ENCODE results near the gene TEX2. TPM values are rescaled to one million over a fixed set of nuclear protein-coding genes. Genes with fewer than 3 reads are reported as not detected.

TEX2 gene
- total and polyA plus RNA-seq, 2 experiments from 2014 or later, result 18.7 to 23.5 TPM

GRCh38 chr17:64216000-64216337 is 47.1 kb downstream of the TEX2 start:
- Histone ChIP-seq H3K27ac (peak overlapping the region; percentile 76), H3K27me3 (no peaks in the 10 kb centered on the region), H3K9me3 (ENCODE audit: low read depth) (no peaks in the 10 kb centered on the region), H3K4me1 (ENCODE audit: low read depth) (peaks cover 37% of the 10 kb centered on the region), H3K36me3 (no peaks in the 10 kb centered on the region), H3K4me3 (no peak overlapping the region)
- no peak for TF ChIP-seq CTCF (IDR thresholded peaks at IDR 0.05; ENCODE audit: low read depth, low read length)
- DNase-seq (ENCODE audit: low read depth in 1 of 2, low spot score in 1 of 2), result peak in 1 of 2 donors; percentile 66

- Histone ChIP-seq H3K36me3 (no peaks in the 10 kb centered on the region), H3K9me3 (ENCODE audit: low read depth) (no peaks in the 10 kb centered on the region), H3K27ac (no peak overlapping the region), H3K4me1 (ENCODE audit: low read depth) (peaks cover 41% of the 10 kb centered on the region), H3K4me3 (no peak overlapping the region), H3K27me3 (no peaks in the 10 kb centered on the region)
- DNase-seq (ENCODE audit: low read depth in 1 of 2, low spot score in 1 of 2), result no peak
- no peak for TF ChIP-seq CTCF (IDR thresholded peaks at IDR 0.05; ENCODE audit: low read depth, low read length)
These were observed 48.1 kb downstream of the TEX2 start for GRCh38 chr17:64214950-64215349.

GRCh38 chr17:64213995-64214811 is 48.9 kb downstream of the TEX2 start:
- DNase-seq (ENCODE audit: low read depth in 1 of 2, low spot score in 1 of 2), result peak in 1 of 2 donors; percentile 32
- Histone ChIP-seq H3K36me3 (no peaks in the 10 kb centered on the region), H3K27ac (no peak overlapping the region), H3K4me3 (no peak overlapping the region), H3K27me3 (no peaks in the 10 kb centered on the region), H3K4me1 (ENCODE audit: low read depth) (peaks cover 48% of the 10 kb centered on the region), H3K9me3 (ENCODE audit: low read depth) (no peaks in the 10 kb centered on the region)
- no peak for TF ChIP-seq CTCF (IDR thresholded peaks at IDR 0.05; ENCODE audit: low read depth, low read length)

GRCh38 chr17:64212122-64212521 is 50.9 kb downstream of the TEX2 start:
- no peak for TF ChIP-seq CTCF (IDR thresholded peaks at IDR 0.05; ENCODE audit: low read depth, low read length)
- H3K27ac ChIP-seq, result no peak overlapping the region
- H3K4me1 ChIP-seq (ENCODE audit: low read depth), result peaks cover 47% of the 10 kb centered on the region
- no peaks in the 10 kb centered on the region for H3K9me3 ChIP-seq (ENCODE audit: low read depth)
- H3K27me3 ChIP-seq, result no peaks in the 10 kb centered on the region
- no peak for DNase-seq (ENCODE audit: low read depth in 1 of 2, low spot score in 1 of 2)
- no peaks in the 10 kb centered on the region for H3K36me3 ChIP-seq
- H3K4me3 ChIP-seq, result no peak overlapping the region

- H3K9me3 ChIP-seq (ENCODE audit: low read depth), result no peaks in the 10 kb centered on the region
These were observed 53.1 kb downstream of the TEX2 start for GRCh38 chr17:64209983-64210382.

More at GRCh38 chr17:64209983-64210382, 53.1 kb downstream of the TEX2 start:
- Histone ChIP-seq H3K4me3 (no peak overlapping the region), H3K27ac (peak overlapping the region; percentile 48), H3K4me1 (ENCODE audit: low read depth) (peaks cover 35% of the 10 kb centered on the region), H3K27me3 (no peaks in the 10 kb centered on the region), H3K36me3 (no peaks in the 10 kb centered on the region)
- DNase-seq (ENCODE audit: low read depth in 1 of 2, low spot score in 1 of 2), result no peak
- no peak for TF ChIP-seq CTCF (IDR thresholded peaks at IDR 0.05; ENCODE audit: low read depth, low read length)

Measured in cardiac muscle cell (in vitro differentiated cells and primary cell).